Measurements from ENCODE around the gene COMMD8.

COMMD8 gene

DNA sequence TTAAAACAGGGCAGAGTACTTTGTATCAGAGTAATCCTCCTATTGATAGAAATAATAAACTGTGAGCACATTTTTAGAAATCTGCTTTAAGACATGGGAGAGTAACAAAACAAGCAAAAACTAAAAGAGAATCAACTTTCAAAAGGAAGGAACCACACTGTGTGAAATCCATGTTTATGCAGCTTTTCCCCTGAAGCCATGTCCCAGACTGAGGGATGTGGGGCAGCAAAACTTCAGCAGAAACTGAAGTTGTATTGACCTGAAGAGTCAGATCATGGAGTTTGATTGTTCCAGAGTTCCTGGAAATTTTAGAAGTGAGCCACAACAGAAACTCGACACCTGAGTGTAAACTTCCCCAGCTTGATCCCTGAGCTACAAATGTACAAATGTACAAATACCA is 53.2 kb downstream of the COMMD8 start:
- no peak overlapping the region for H2BK5ac ChIP-seq (ENCODE audit: low read length)

DNA sequence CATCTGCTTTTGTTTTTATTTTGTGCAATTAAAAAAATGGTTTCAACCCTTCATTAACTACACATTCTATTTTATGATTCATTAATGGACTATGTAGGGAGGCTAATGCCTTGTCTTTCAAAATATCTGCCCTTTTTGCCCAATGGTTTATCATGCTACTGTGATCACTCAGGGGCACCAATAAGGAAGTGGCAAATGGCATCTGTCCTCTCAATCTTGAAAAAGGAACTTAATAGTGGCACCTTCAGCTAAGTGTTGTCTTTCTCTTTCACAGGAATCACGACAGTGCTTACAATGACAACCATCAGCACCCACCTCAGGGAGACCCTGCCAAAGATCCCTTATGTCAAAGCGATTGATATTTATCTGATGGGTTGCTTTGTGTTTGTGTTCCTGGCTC is 57.1 kb downstream of the COMMD8 start:
- H2BK120ac ChIP-seq (ENCODE audit: low read depth, low read length): no peak overlapping the region

More for the DNA sequence above, 53.2 kb downstream of the COMMD8 start:
- no peak overlapping the region for H2BK15ac ChIP-seq (replicated peaks; ENCODE audit: low read depth)
- peaks cover 2% of the 10 kb centered on the region for H3K4me1 ChIP-seq (ENCODE audit: control insufficient read depth, low read depth, low read length)
- H3K9ac ChIP-seq (ENCODE audit: low read length): no peak overlapping the region
- no peak for DNase-seq
- no peak overlapping the region for H3K4me2 ChIP-seq (ENCODE audit: low read length)
- H2BK120ac ChIP-seq (ENCODE audit: low read depth, low read length): no peak overlapping the region
- H4K5ac ChIP-seq (ENCODE audit: low read length): no peak overlapping the region
- H3K36me3 ChIP-seq (ENCODE audit: control insufficient read depth, insufficient read depth, low read length): no peaks in the 10 kb centered on the region
- no peaks in the 10 kb centered on the region for H3K27me3 ChIP-seq (ENCODE audit: insufficient read depth, low read length, poor library complexity)
- no peak overlapping the region for H4K8ac ChIP-seq (ENCODE audit: low read depth, low read length)
- H2AK5ac ChIP-seq (ENCODE audit: low read length): no peak overlapping the region
- no peak overlapping the region for H3K27ac ChIP-seq (ENCODE audit: low read depth, low read length)
- H3K56ac ChIP-seq (ENCODE audit: low read length): no peak overlapping the region
- WGBS (ENCODE audit: extremely low coverage, insufficient coverage, low lambda C conversion rate): no CpG with 5 or more reads among the region's 1 CpG
- no peaks in the 10 kb centered on the region for H3K79me2 ChIP-seq (ENCODE audit: control insufficient read depth, insufficient read depth, low read length)
- no peak overlapping the region for H3K4ac ChIP-seq (ENCODE audit: low read depth, low read length)
- H3K18ac ChIP-seq (ENCODE audit: low read length): no peak overlapping the region
- H3K23ac ChIP-seq (ENCODE audit: low read length): no peak overlapping the region
- H3K79me1 ChIP-seq (ENCODE audit: low read length): no peaks in the 10 kb centered on the region
- H3K4me3 ChIP-seq (ENCODE audit: low read length): no peak overlapping the region

More for the DNA sequence above, 57.1 kb downstream of the COMMD8 start:
- no peak overlapping the region for H3K4me2 ChIP-seq (ENCODE audit: low read length)
- H3K36me3 ChIP-seq (ENCODE audit: control insufficient read depth, insufficient read depth, low read length): no peaks in the 10 kb centered on the region
- no peaks in the 10 kb centered on the region for H3K4me1 ChIP-seq (ENCODE audit: control insufficient read depth, low read depth, low read length)
- WGBS (ENCODE audit: extremely low coverage, insufficient coverage, low lambda C conversion rate): no CpG with 5 or more reads among the region's 2 CpGs
- H3K18ac ChIP-seq (ENCODE audit: low read length): no peak overlapping the region
- no peak overlapping the region for H3K4me3 ChIP-seq (ENCODE audit: low read length)
- H3K4ac ChIP-seq (ENCODE audit: low read depth, low read length): no peak overlapping the region
- no peaks in the 10 kb centered on the region for H3K79me1 ChIP-seq (ENCODE audit: low read length)
- H3K27me3 ChIP-seq (ENCODE audit: insufficient read depth, low read length, poor library complexity): no peaks in the 10 kb centered on the region
- no peak overlapping the region for H4K5ac ChIP-seq (ENCODE audit: low read length)
- H3K79me2 ChIP-seq (ENCODE audit: control insufficient read depth, insufficient read depth, low read length): no peaks in the 10 kb centered on the region
- no peak for DNase-seq
- H3K56ac ChIP-seq (ENCODE audit: low read length): no peak overlapping the region
- no peak overlapping the region for H2BK15ac ChIP-seq (replicated peaks; ENCODE audit: low read depth)
- H2BK5ac ChIP-seq (ENCODE audit: low read length): no peak overlapping the region
- H3K9ac ChIP-seq (ENCODE audit: low read length): no peak overlapping the region
- no peak overlapping the region for H4K8ac ChIP-seq (ENCODE audit: low read depth, low read length)
- no peak overlapping the region for H3K27ac ChIP-seq (ENCODE audit: low read depth, low read length)
- no peak overlapping the region for H2AK5ac ChIP-seq (ENCODE audit: low read length)
- no peak overlapping the region for H3K23ac ChIP-seq (ENCODE audit: low read length)

Measured in mesendoderm (in vitro differentiated cells).